AG09319 (cell line): ENCODE measurements around the gene PLD5.

ENCODE experiments used
- DNase-seq: peaks from one replicate; pipeline ENCODE4 v3.0.0-alpha.2; 2010; ENCODE audit warnings: low read depth; ENCODE audit errors: extremely low read depth
- CTCF ChIP-seq: IDR thresholded peaks from 2 replicates; pipeline ENCODE4 v1.5.1; 2011; ENCODE audit warnings: low read depth, mild to moderate bottlenecking, inconsistent platforms, low read length, moderate library complexity

PLD5 gene

GRCh38 chr1:242425232-242425631 is 99.3 kb downstream of the PLD5 start:
- no peak for TF ChIP-seq CTCF
- DNase-seq: no peak

GRCh38 chr1:242416657-242417056 is 107.8 kb downstream of the PLD5 start:
- no peak for TF ChIP-seq CTCF
- no peak for DNase-seq

- TF ChIP-seq CTCF: no peak
- no peak for DNase-seq
Measured at GRCh38 chr1:242412921-242413320, 111.6 kb downstream of the PLD5 start.

- TF ChIP-seq CTCF: no peak
Measured at GRCh38 chr1:242411901-242412300, 112.6 kb downstream of the PLD5 start.

GRCh38 chr1:242405947-242406346 is 118.5 kb downstream of the PLD5 start:
- TF ChIP-seq CTCF: no peak

More at GRCh38 chr1:242411901-242412300, 112.6 kb downstream of the PLD5 start:
- no peak for DNase-seq

GRCh38 chr1:242404296-242404695 is 120.2 kb downstream of the PLD5 start:
- TF ChIP-seq CTCF: no peak
- no peak for DNase-seq

More at GRCh38 chr1:242405947-242406346, 118.5 kb downstream of the PLD5 start:
- DNase-seq: no peak

GRCh38 chr1:242402956-242403355 is 121.5 kb downstream of the PLD5 start:
- no peak for DNase-seq
- TF ChIP-seq CTCF: no peak
